ENCODE measurements around the gene ZNF571. TPM values are rescaled to one million over a fixed set of nuclear protein-coding genes. Genes with fewer than 3 reads are reported as not detected.

Gene ZNF571
- total RNA-seq = 0.95 and 1.8 TPM in 2 replicates

GRCh38 chr19:37594304-37594981, at the start of gene ZNF571, which contains the start of gene ZNF540:
Gene ZNF571, minus strand, starts transcription at chr19:37594792. Its CDS starts 8,116 bp downstream, at chr19:37586676.
Gene ZNF540, plus strand, starts transcription at chr19:37594876. Its CDS starts 3,572 bp downstream, at chr19:37598448.

Other genes with a start within 250 kb of the ZNF571 start
- 1.2 and 1.6 TPM in 2 replicates for gene ZNF527, start 223.7 kb downstream of the ZNF571 start, total RNA-seq
- gene ZNF569, start 127.3 kb downstream of the ZNF571 start, total RNA-seq = 2.4 and 4.8 TPM in 2 replicates
- gene ZNF570, start 125.4 kb downstream of the ZNF571 start, total RNA-seq = 2.8 and 5.2 TPM in 2 replicates
- 1.2 and 1.9 TPM in 2 replicates for gene ZNF793, start 87.9 kb downstream of the ZNF571 start, total RNA-seq
- gene ZNF540, start 84 bp upstream of the ZNF571 start, total RNA-seq = 0.08 TPM in 1 of 2 replicates, not detected in the other
- 4.9 and 7.2 TPM in 2 replicates for gene ZFP30, start 60.7 kb upstream of the ZNF571 start, total RNA-seq
- gene ZNF607, start 125.0 kb upstream of the ZNF571 start, total RNA-seq = 1.9 and 6.1 TPM in 2 replicates
- 1.1 and 1.8 TPM in 2 replicates for gene ZNF573, start 184.8 kb upstream of the ZNF571 start, total RNA-seq

Data from hair follicular keratinocyte (primary cell).